EL (cell line): ENCODE results near the gene STT3A.

Experiments
- DNase-seq: peaks from one replicate; pipeline ENCODE4 v3.0.0-alpha.2; 2016

Gene STT3A

GRCh38 chr11:125591649-125592304 is 875 bp upstream of the STT3A start:
- peak; percentile 46 for DNase-seq

GRCh38 chr11:125593114-125593820 is 615 bp downstream of the STT3A start:
- DNase-seq = peak; percentile 68

GRCh38 chr11:125594958-125595357 is 2.3 kb downstream of the STT3A start:
- no peak for DNase-seq

GRCh38 chr11:125600663-125601062 is 8.0 kb downstream of the STT3A start:
- DNase-seq = no peak

- peak; percentile 37 for DNase-seq
Measured at GRCh38 chr11:125603207-125603606, 10.6 kb downstream of the STT3A start.

DNA sequence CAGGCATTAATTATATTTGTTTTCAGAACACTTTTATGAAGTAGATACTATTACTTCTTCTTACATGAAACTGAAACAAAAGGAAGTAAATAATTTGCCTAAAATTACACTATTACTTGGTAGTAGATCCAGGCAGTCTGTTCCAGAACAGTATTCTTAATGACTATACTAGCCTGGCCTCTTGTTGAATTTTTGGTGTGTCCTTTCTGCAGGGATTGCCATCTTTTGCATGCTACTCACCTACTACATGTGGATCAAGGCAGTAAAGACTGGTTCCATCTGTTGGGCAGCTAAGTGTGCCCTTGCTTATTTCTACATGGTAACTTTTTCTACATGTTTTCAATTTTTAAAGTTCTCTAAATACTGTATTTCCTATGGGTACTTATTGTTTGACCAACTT is 12.8 kb downstream of the STT3A start:
- DNase-seq = no peak

- DNase-seq = no peak
Measured at GRCh38 chr11:125609545-125609944, 16.9 kb downstream of the STT3A start.

GRCh38 chr11:125618383-125618782 is 25.7 kb downstream of the STT3A start:
- DNase-seq = no peak

DNA sequence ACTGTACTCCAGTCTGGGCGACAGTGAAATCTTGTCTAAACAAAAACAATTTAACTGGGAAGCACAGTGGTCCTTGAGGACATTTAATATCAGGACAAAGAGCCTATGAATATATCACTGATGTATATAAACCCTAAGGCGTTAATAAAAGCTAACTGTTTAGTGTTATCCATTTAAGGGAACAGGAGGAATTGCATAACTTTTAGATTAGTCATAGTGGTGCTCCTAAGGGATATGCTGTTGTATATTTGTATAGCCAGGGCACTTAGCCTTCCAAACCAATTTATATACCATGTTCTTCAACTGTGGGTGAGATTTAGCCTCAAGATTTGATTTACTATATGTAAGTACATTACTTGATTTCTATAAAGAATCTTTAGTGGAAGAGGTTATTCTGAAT is 29.3 kb downstream of the STT3A start:
- DNase-seq = peak; percentile 78

GRCh38 chr11:125623064-125623463 is 30.4 kb downstream of the STT3A start:
- DNase-seq = no peak

GRCh38 chr11:125624756-125625213 is 32.1 kb downstream of the STT3A start, which contains the start of gene CHEK1:
TSS of gene CHEK1 (plus strand) at chr11:125625163. CDS start at chr11:125626769, 1,606 bp downstream.
- DNase-seq = no peak

DNA sequence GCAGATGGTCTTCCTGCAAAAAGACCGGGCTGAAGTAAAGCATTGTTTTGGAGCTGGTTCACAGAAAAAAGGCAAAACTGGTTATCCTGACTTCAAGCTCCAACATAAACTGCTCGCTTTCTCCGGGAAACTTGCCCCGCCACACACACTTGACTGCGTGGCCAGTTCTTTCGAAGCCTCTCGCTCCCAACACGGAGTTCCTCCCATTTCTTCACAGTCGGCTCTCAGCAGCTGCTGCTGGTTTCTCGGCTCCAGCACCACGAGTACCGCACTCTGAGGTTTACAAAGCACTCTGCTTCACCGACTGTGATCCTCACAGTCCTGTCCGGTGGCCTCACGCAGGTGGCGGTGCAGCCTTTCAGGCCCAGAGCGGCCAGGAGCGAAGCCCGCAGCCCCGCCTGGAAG is 32.6 kb downstream of the STT3A start:
- DNase-seq = no peak

DNA sequence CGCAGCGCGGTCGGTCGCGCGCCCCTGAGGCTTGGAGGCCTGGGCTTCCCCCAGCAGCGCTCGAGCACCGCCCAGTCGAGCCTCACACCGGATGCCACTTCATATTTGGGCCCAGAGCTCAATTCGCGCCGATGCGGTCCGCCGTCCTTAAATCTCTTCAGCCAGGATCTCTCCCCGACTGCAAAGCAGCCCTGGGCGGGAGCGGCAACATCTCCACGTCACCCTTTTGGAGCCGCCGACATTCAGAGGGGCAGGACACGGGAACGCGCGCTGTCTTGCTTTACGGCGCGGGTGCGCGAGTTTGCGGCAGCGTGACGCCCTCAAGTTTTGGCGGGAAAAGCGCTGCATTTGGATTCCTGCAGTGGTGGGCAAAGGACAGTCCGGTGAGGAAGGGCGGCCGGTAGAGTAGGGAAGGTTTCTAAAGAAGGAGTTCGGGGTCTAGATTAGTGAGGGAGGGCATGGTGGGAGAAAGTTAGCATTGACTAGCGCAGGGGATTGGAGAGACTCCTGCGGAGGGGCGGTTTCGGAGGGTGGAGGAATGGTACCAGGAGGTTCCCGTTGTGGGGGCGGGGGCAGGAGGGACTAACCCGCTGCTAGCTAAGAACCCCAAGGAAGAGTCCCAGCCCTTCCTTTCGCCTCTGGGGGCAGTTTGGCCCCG is 33.1 kb downstream of the STT3A start:
- DNase-seq = peak; percentile 93

DNA sequence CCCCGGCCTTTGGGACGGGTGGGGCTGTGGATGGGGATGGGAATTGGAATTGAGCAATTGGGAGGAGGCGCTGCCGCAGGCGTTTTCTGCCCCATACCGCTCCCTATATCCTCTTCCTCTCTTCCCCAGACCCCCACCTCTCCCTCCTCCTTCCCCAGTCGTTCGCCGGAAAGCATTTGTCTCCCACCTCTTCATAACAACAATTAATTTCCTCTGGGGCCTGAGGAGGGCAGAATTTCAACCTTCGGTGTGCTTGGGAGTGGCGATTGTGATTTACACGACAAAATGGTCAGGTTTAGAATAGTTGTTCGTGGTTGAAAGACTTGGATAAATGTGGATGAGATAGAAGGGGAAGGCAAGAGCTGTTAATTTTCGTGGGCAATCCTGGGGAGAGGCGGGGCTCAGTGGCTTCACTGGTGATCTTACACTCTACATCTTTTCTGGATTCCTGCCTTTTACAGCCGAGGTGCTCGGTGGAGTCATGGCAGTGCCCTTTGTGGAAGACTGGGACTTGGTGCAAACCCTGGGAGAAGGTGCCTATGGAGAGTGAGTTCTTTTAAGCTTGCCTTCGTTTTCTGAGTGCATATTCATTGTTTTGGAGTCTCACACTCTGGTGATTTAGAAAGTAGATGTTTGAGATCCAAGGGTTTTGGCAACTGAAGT is 33.8 kb downstream of the STT3A start:
- DNase-seq = peak; percentile 98

DNA sequence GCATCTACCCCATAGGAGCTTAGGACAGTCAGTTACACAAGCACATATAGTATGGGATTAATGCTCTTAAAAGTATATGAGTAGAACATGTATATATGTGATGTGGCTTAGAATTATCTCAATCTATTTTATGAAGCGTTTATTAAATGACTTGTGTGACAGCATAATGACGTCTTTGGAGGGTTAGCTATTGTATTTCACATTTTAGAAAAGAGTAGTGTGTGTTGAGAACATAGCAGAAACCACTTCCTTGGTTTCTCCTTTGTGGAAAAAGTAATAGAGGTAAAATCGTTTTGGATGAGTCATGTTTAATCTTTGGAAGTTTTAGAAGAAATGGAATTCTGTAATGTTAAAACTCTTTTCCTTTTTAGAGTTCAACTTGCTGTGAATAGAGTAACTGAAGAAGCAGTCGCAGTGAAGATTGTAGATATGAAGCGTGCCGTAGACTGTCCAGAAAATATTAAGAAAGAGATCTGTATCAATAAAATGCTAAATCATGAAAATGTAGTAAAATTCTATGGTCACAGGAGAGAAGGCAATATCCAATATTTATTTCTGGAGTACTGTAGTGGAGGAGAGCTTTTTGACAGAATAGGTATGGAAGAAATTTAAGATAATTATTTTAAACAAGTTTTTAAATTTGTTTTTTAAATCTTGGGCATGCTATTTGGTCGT is 34.7 kb downstream of the STT3A start:
- peak; percentile 13 for DNase-seq

DNA sequence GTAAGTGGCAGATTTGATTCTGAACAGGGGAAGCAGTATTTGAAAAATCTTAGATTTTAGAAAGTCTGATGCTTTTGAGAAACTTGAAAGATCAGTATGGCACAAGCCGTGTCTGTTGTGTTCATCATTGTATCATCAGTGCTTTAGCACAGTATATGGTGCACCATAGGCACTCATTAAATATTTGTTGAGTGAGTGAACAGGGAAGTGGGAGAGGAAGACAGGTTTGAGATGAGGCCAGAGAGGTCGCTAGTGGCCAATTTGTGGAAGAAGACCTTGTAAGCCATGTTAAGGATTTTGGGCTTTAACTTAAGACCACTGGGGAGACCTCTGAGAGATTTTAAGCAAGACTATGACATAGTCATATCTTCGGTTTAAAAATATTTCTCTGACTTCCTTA is 45.2 kb downstream of the STT3A start:
- DNase-seq = no peak

GRCh38 chr11:125638315-125638714 is 45.7 kb downstream of the STT3A start:
- no peak for DNase-seq

DNA sequence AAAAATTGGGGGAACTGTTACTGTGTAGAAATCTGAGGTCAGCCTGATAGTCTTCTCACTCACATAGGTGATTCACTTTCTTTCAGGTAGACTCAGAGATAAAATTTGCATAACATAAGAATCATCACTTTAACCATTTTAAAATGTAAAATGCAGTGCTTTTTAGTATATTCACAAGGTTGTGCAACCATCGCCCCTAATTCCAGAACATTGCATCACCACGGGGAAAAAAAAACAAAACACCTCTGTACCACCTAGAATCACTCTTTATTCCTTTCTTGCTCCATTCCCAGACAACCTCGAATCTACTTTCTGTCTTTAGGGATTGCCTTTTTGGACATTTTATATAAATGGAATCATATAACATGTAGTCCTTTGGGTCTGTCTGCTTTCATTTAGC is 53.2 kb downstream of the STT3A start:
- no peak for DNase-seq

- no peak for DNase-seq
Measured at GRCh38 chr11:125649465-125650166, 57.0 kb downstream of the STT3A start.

- no peak for DNase-seq
Measured at GRCh38 chr11:125662689-125663088, 70.0 kb downstream of the STT3A start.

GRCh38 chr11:125663910-125664309 is 71.3 kb downstream of the STT3A start:
- no peak for DNase-seq

DNA sequence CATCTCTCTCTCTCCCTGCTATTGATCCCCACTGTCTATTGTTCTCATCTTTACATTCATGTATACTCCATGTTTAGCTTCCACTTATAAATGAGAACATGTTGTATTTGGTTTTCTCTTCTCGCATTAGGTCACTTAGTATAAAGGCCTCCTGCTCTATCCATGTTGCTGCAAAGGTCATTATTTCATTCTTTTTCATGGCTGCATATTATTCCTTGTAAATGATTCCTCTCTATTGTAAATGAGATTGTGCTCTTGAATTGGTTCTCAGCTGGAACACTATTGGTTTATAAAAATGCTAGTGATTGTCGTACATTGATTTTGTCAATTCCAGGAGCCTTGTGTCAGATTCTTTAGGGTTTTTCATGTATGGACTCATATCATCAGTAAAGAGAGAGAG is 74.5 kb downstream of the STT3A start:
- no peak for DNase-seq
